Fibroblast of mammary gland (primary cell): Measurements from ENCODE around the gene ST6GALNAC2.

ENCODE experiments used
- DNase-seq: peaks from one replicate; pipeline ENCODE4 v3.0.0-alpha.2; 2010; ENCODE audit warnings: low read depth
- H3K4me3 ChIP-seq: 2 replicates; pipeline ENCODE4 v1.5.1; 2011; ENCODE audit warnings: low read depth, mild to moderate bottlenecking, low read length, moderate library complexity; ENCODE audit not compliant: control insufficient read depth
- CTCF ChIP-seq: conservative IDR thresholded peaks from 2 replicates; pipeline ENCODE4 v1.5.1; 2011; ENCODE audit warnings: low read depth, low read length, inconsistent platforms; ENCODE audit not compliant: control insufficient read depth, insufficient read depth

ST6GALNAC2 gene

GRCh38 chr17:76556765-76557367 is 28.8 kb downstream of the ST6GALNAC2 start:
- H3K4me3 ChIP-seq, result peak overlapping the region; percentile 86
- peak; percentile 64 for DNase-seq
- no peak for TF ChIP-seq CTCF

DNA sequence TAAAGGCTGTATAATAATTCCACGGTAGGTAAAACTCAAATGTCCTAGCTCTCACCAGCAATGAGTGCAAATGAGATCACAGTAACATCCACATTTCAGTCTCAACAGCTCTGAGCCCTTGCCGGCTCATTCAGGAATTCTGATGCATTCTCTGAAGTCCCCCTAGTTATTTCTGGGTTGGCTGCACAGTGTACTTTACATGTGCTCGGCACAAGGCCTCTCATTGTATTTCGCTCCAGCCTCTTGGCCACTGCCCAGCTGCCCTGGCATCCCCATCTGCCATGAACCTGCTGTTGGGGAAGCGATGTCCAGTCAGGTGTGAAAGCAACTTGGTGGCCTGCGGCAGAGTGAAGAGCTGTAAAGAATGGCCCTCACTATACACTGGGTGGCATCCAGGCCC is 31.5 kb downstream of the ST6GALNAC2 start:
- no peak for DNase-seq
- no peak overlapping the region for H3K4me3 ChIP-seq
- TF ChIP-seq CTCF, result no peak

- H3K4me3 ChIP-seq, result no peak overlapping the region
- no peak for TF ChIP-seq CTCF
- no peak for DNase-seq
Observed at GRCh38 chr17:76553178-76553908, 32.3 kb downstream of the ST6GALNAC2 start.

- TF ChIP-seq CTCF, result no peak
- H3K4me3 ChIP-seq, result no peak overlapping the region
- no peak for DNase-seq
Observed at GRCh38 chr17:76551685-76552084, 34.0 kb downstream of the ST6GALNAC2 start.

- peak; percentile 60 for DNase-seq
- no peak overlapping the region for H3K4me3 ChIP-seq
- TF ChIP-seq CTCF, result no peak
Observed at GRCh38 chr17:76550712-76551615, 34.7 kb downstream of the ST6GALNAC2 start.

GRCh38 chr17:76549539-76549938 is 36.1 kb downstream of the ST6GALNAC2 start:
- TF ChIP-seq CTCF, result no peak
- H3K4me3 ChIP-seq, result no peak overlapping the region
- no peak for DNase-seq
